Memory B cell (primary cell): ENCODE results near the gene ABI2.
"Not testable (repeated sequence)": the region's sequence is repeated elsewhere in the genome, so short reads cannot be mapped to it uniquely, and the experiment has no call there.

Experiments used
- ATAC-seq: fragments of 150-1000 bp; cut with Tn5 transposase; 2 replicates; pipeline ENCODE4 v1.10.0; 2021; ENCODE audit warnings: low read depth, mild to moderate bottlenecking, moderate library complexity
- DNase-seq, 2 donors: peaks; one replicate each; pipeline ENCODE4 v3.0.0; 2022; ENCODE audit warnings: low spot score in 2 of 2
- H3K27ac Mint-ChIP-seq: one replicate; pipeline ENCODE4 v1.8.0; 2022; ENCODE audit warnings: mild to moderate bottlenecking, moderate library complexity, mixed read lengths
- H3K27me3 Mint-ChIP-seq: one replicate; pipeline ENCODE4 v1.8.0; 2022; ENCODE audit warnings: mixed read lengths
- H3K36me3 Mint-ChIP-seq: one replicate; pipeline ENCODE4 v1.8.0; 2022; ENCODE audit warnings: mild to moderate bottlenecking, mixed read lengths
- H3K4me1 Mint-ChIP-seq: one replicate; pipeline ENCODE4 v1.8.0; 2022; ENCODE audit warnings: mixed read lengths
- H3K4me3 Mint-ChIP-seq: one replicate; pipeline ENCODE4 v1.8.0; 2022; ENCODE audit warnings: mild to moderate bottlenecking, moderate library complexity, mixed read lengths
- H3K9me3 Mint-ChIP-seq: one replicate; pipeline ENCODE4 v1.8.0; 2022; ENCODE audit warnings: mixed read lengths

Gene ABI2

DNA sequence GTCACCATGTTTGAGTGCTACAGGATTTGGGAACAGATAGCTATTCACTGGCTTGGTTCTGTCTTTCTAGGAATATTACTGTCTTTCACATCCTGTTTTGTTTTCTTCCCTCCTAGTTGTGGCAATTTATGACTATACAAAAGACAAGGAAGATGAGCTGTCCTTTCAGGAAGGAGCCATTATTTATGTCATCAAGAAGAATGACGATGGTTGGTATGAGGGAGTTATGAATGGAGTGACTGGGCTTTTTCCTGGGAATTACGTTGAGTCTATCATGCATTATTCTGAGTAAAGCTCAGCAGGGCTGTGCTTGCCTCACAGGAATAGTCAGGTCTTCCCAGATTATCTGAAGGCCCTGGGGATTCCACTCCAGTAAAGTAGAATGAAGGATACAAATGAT is 98.9 kb downstream of the ABI2 start:
- ATAC-seq (no peak), DNase-seq (no peak)
- Mint-ChIP-seq H3K9me3 (no peaks in the 10 kb centered on the region), H3K36me3 (peaks cover 25% of the 10 kb centered on the region), H3K27me3 (no peaks in the 10 kb centered on the region), H3K4me3 (no peak overlapping the region), H3K27ac (no peak overlapping the region), H3K4me1 (no peaks in the 10 kb centered on the region)

GRCh38 chr2:203429643-203430042 is 101.4 kb downstream of the ABI2 start:
- H3K27me3 Mint-ChIP-seq, H3K4me3 Mint-ChIP-seq, H3K27ac Mint-ChIP-seq, H3K4me1 Mint-ChIP-seq, ATAC-seq, DNase-seq, H3K9me3 Mint-ChIP-seq: not testable (repeated sequence)
- H3K36me3 Mint-ChIP-seq: peaks cover 22% of the 10 kb centered on the region

DNA sequence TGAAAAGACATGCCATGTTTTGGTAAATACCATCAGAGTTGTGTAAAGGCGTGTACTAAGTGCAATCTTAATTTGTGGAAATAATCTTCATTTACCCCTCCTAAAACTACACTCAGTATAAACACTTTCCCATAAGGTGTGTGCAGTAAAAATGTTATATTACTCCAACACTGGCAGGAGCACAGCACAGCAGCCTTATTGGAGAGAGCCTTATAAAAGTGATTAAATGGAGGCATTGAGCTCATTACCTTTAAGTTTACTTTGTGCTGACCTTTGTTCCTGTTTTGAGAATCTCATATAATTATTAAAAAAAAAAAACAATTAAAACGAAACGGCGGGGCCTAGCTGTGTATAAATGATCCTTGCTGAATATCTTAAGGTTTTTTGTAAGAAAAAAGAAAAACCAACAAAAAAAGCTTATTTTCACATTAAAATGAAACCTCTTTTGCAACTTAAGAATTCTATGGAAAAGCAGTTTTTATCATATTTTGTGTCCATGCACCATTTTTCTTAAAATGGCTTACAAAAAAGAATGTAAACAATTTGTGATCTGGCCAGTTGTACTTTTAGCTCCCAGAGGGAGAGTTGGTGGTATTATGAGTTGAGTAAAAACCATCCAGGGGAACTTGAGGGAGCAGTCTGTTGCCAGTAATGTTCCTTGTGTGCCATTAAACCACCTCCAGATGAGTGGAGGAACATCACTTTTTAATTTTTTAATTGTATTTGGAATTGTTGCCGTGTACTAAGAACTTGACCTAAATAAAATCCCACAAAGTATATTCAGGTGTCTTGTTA is 103.4 kb downstream of the ABI2 start:
- Mint-ChIP-seq H3K36me3 (peaks cover 18% of the 10 kb centered on the region), H3K27ac (no peak overlapping the region), H3K27me3 (no peaks in the 10 kb centered on the region), H3K4me3 (no peak overlapping the region), H3K4me1 (no peaks in the 10 kb centered on the region), H3K9me3 (no peaks in the 10 kb centered on the region)
- DNase-seq (no peak), ATAC-seq (no peak)

- peaks cover 8% of the 10 kb centered on the region for H3K36me3 Mint-ChIP-seq
- no peaks in the 10 kb centered on the region for H3K9me3 Mint-ChIP-seq
- H3K4me1 Mint-ChIP-seq: no peaks in the 10 kb centered on the region
- ATAC-seq (no peak), DNase-seq (no peak)
- no peaks in the 10 kb centered on the region for H3K27me3 Mint-ChIP-seq
- no peak overlapping the region for H3K27ac Mint-ChIP-seq
- H3K4me3 Mint-ChIP-seq: no peak overlapping the region
These were observed 104.6 kb downstream of the ABI2 start for GRCh38 chr2:203432811-203433210.

DNA sequence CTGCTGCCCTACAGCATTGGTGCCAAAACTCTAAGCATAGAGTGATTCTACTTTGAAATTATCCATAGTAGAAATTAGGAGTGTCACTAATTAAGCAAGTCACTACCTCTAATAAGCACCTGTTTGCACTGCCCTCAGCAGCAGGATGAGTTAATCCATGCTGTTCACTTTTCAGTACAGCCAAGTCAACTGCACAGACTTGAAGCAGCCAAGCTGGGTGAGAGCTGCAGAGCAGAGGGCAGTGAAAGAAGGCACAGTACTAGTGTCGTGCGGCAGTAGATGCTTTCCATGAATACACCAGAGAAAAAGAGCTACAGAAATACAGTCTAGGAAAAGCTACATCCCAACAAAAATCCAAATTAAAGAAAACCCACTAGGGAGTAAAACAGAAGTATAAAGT is 108.3 kb downstream of the ABI2 start:
- no peak overlapping the region for H3K4me3 Mint-ChIP-seq
- DNase-seq: no peak
- H3K27ac Mint-ChIP-seq: no peak overlapping the region
- H3K9me3 Mint-ChIP-seq: no peaks in the 10 kb centered on the region
- no peak for ATAC-seq
- peaks cover 1% of the 10 kb centered on the region for H3K36me3 Mint-ChIP-seq
- no peaks in the 10 kb centered on the region for H3K27me3 Mint-ChIP-seq
- no peaks in the 10 kb centered on the region for H3K4me1 Mint-ChIP-seq

GRCh38 chr2:203437511-203437910 is 109.3 kb downstream of the ABI2 start:
- no peaks in the 10 kb centered on the region for H3K27me3 Mint-ChIP-seq

DNA sequence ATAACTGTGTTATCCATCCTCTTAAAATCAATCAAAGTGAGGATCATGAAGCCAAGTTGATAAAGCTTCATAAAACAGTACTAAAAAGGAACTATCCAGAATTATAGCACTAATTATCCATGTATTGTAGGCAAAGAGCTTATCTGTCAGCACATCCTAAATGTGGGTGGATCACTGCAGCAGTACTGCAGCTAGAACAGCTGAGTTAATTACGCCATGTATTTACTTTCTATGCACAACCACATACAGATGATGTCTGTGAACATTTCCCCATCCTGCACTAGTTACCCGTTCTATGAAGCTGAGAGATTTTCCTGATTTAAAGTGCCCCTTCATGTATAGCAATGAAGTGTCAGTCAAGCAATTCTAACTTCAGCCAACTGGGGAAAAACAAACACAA is 110.3 kb downstream of the ABI2 start:
- Mint-ChIP-seq H3K27ac (no peak overlapping the region), H3K4me1 (no peaks in the 10 kb centered on the region), H3K36me3 (no peaks in the 10 kb centered on the region), H3K4me3 (no peak overlapping the region), H3K9me3 (no peaks in the 10 kb centered on the region), H3K27me3 (no peaks in the 10 kb centered on the region)
- ATAC-seq: no peak
- DNase-seq: no peak

More at GRCh38 chr2:203437511-203437910, 109.3 kb downstream of the ABI2 start:
- no peak overlapping the region for H3K4me3 Mint-ChIP-seq
- DNase-seq: no peak
- no peak overlapping the region for H3K27ac Mint-ChIP-seq
- H3K9me3 Mint-ChIP-seq: no peaks in the 10 kb centered on the region
- H3K4me1 Mint-ChIP-seq: no peaks in the 10 kb centered on the region
- ATAC-seq: no peak
- no peaks in the 10 kb centered on the region for H3K36me3 Mint-ChIP-seq

DNA sequence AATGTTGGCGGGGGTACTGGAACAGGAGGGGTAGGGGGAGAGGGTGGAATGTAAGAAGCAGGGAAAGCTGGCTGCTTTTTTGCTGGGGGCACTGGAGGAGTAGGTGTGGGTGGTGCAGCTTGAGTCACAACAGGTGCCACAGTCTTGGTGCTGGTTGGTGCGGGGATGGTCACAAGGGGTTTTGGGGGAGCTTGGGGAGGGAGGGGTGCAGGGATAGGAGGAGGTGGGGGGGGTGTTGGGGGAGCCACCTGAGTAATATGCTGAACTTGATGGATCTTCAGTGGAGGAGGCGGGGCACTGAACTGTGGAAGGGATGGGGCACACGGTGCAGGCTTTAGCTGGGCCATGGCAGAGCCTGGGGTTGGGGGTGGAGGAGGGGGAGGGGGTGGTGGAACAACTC is 112.5 kb downstream of the ABI2 start:
- Mint-ChIP-seq H3K4me3 (no peak overlapping the region), H3K4me1 (peaks cover 2% of the 10 kb centered on the region), H3K9me3 (no peaks in the 10 kb centered on the region), H3K27ac (no peak overlapping the region), H3K27me3 (peaks cover 3% of the 10 kb centered on the region), H3K36me3 (no peaks in the 10 kb centered on the region)
- ATAC-seq: no peak
- DNase-seq: no peak

DNA sequence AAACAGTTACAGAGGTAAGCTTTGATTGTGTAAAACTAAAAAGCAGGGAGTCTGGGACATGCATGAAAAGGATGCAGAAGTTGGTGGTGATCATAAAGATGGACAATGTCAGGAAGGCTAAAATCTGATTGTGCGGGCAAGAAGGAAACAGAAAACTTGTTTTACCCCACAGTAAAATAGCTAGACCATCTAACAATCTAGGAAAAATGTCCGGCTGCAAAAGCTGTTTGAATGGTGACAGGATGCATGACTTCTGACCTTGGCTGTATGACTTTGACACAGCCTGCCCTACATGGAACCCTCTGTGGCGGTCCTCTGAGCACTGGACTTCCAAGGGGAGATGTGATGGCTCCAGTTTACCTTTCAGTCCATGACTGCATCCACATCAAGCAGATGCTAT is 113.3 kb downstream of the ABI2 start:
- H3K9me3 Mint-ChIP-seq: no peaks in the 10 kb centered on the region
- H3K27me3 Mint-ChIP-seq: peaks cover 3% of the 10 kb centered on the region
- no peak overlapping the region for H3K27ac Mint-ChIP-seq
- no peaks in the 10 kb centered on the region for H3K36me3 Mint-ChIP-seq
- DNase-seq (no peak), ATAC-seq (no peak)
- H3K4me1 Mint-ChIP-seq: peaks cover 2% of the 10 kb centered on the region
- H3K4me3 Mint-ChIP-seq: no peak overlapping the region

DNA sequence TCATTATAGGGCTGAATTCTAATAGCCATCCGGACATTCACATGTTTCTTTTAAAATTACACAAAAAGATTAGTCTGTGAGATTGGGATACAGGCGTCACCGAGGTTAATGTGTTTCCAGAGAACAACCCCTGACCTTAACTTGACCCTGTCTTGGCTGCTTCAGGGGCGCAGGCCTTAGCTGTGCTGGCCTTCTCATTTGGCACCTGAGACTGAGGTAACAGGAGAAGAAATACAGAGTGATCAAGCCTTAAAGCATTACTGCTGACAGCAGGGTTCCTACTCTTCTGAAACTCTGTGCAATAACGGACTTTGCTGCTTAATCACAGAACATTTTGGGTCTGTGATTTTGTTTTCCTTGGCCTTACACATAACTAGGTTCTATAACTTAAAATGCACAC is 114.3 kb downstream of the ABI2 start:
- Mint-ChIP-seq H3K36me3 (no peaks in the 10 kb centered on the region), H3K4me1 (peaks cover 2% of the 10 kb centered on the region), H3K4me3 (no peak overlapping the region), H3K27me3 (peaks cover 3% of the 10 kb centered on the region), H3K27ac (no peak overlapping the region), H3K9me3 (no peaks in the 10 kb centered on the region)
- no peak for DNase-seq
- ATAC-seq: no peak

DNA sequence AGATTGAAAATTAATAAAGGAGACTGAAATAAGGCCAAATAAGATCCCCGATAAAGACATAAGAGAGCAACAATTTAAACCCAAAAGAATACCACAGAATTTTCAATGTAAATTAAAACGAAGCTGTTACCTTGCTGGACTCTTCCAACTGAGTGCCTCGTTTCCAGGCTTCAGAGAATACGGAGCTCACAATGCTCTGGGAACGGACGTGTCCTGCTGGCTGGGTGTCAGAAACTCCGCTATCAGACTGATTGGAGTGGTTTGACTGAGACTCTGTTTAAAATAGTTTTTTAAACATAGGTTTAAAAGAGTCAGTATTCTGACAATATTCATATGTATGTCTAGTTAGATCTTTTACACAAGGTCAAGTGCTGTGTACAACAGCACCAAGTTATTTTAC is 116.5 kb downstream of the ABI2 start:
- no peaks in the 10 kb centered on the region for H3K9me3 Mint-ChIP-seq
- ATAC-seq: no peak
- no peak overlapping the region for H3K4me3 Mint-ChIP-seq
- H3K27ac Mint-ChIP-seq: no peak overlapping the region
- H3K4me1 Mint-ChIP-seq: peaks cover 2% of the 10 kb centered on the region
- H3K36me3 Mint-ChIP-seq: no peaks in the 10 kb centered on the region
- no peak for DNase-seq
- H3K27me3 Mint-ChIP-seq: peaks cover 3% of the 10 kb centered on the region

- Mint-ChIP-seq H3K4me3 (no peak overlapping the region), H3K27ac (no peak overlapping the region), H3K9me3 (no peaks in the 10 kb centered on the region), H3K4me1 (peaks cover 2% of the 10 kb centered on the region), H3K36me3 (no peaks in the 10 kb centered on the region), H3K27me3 (peaks cover 3% of the 10 kb centered on the region)
- ATAC-seq (no peak), DNase-seq (no peak)
These were observed 117.9 kb downstream of the ABI2 start for GRCh38 chr2:203446071-203446481.

- no peak for DNase-seq
- no peaks in the 10 kb centered on the region for H3K9me3 Mint-ChIP-seq
- no peak for ATAC-seq
- H3K27me3 Mint-ChIP-seq: peaks cover 3% of the 10 kb centered on the region
- H3K27ac Mint-ChIP-seq: no peak overlapping the region
- peaks cover 2% of the 10 kb centered on the region for H3K4me1 Mint-ChIP-seq
- H3K36me3 Mint-ChIP-seq: no peaks in the 10 kb centered on the region
- H3K4me3 Mint-ChIP-seq: no peak overlapping the region
These were observed 118.6 kb downstream of the ABI2 start for GRCh38 chr2:203446780-203447179.

- Mint-ChIP-seq H3K9me3 (no peaks in the 10 kb centered on the region), H3K36me3 (no peaks in the 10 kb centered on the region), H3K4me1 (peaks cover under 1% of the 10 kb centered on the region), H3K27ac (no peak overlapping the region), H3K4me3 (no peak overlapping the region), H3K27me3 (peaks cover under 1% of the 10 kb centered on the region)
- no peak for ATAC-seq
- DNase-seq: no peak
These were observed 122.4 kb downstream of the ABI2 start for GRCh38 chr2:203450561-203450960.

GRCh38 chr2:203451011-203451410 is 122.8 kb downstream of the ABI2 start:
- H3K27me3 Mint-ChIP-seq: no peaks in the 10 kb centered on the region
- ATAC-seq: no peak
- H3K27ac Mint-ChIP-seq: no peak overlapping the region
- H3K4me1 Mint-ChIP-seq: no peaks in the 10 kb centered on the region
- no peaks in the 10 kb centered on the region for H3K9me3 Mint-ChIP-seq
- no peaks in the 10 kb centered on the region for H3K36me3 Mint-ChIP-seq
- no peak overlapping the region for H3K4me3 Mint-ChIP-seq
- no peak for DNase-seq
